ENCODE results near the gene SLC22A2.

Gene SLC22A2

DNA sequence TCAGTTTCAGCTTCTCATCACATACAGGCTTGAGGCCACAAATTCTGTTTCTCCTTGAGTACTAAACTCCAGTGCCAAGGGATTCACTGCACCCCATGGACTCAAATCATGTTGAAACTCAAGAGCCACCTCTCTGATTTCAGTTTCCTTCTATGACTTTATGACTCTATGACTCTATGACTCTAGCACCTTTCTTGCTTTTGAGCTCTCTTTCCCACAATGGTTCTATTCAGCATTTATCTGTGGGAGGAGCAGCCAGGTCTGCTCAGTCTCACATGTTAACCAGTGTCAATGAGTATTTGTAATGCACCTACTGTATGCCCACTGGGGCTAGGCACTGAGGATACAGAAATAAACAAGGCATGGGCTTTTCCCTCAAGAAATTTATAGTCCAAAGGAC lies 14.6 kb upstream of the SLC22A2 start:
- no peak for DNase-seq

GRCh38 chr6:160272707-160273106 lies 14.1 kb upstream of the SLC22A2 start:
- no peak for DNase-seq

- no peak for DNase-seq
Observed at GRCh38 chr6:160270347-160270746, 11.7 kb upstream of the SLC22A2 start.

- DNase-seq: no peak
Observed at GRCh38 chr6:160269771-160270170, 11.2 kb upstream of the SLC22A2 start.

DNA sequence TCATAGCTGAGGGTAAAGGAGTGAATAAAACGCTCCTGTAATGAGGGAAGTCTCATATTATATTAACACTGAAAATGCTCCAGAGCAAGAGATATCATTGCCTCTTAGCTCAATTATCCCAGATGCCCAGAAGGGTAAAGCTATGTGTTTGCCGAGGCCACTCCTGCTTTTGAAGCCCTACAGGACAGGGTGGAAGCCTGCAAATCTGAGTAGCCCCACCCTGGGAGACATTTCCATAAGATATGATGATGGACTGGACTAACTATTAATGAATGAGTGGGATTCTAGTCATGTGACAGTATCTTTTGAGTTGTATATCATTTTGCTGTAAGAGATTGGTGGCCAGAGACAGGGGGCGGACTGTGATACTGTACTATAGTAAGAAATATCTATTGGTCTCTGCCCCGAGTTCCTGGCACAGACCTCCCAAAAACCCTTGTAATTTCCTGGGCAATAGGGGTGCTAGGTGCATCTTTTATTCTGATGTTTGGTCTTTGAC lies 10.5 kb upstream of the SLC22A2 start:
- DNase-seq: no peak

- DNase-seq: no peak
Observed at GRCh38 chr6:160267102-160267501, 8.5 kb upstream of the SLC22A2 start.

GRCh38 chr6:160265869-160266476 lies 7.4 kb upstream of the SLC22A2 start:
- no peak for DNase-seq

GRCh38 chr6:160264061-160264612 lies 5.5 kb upstream of the SLC22A2 start:
- DNase-seq: no peak

GRCh38 chr6:160263196-160263939 lies 4.7 kb upstream of the SLC22A2 start:
- DNase-seq: no peak

DNA sequence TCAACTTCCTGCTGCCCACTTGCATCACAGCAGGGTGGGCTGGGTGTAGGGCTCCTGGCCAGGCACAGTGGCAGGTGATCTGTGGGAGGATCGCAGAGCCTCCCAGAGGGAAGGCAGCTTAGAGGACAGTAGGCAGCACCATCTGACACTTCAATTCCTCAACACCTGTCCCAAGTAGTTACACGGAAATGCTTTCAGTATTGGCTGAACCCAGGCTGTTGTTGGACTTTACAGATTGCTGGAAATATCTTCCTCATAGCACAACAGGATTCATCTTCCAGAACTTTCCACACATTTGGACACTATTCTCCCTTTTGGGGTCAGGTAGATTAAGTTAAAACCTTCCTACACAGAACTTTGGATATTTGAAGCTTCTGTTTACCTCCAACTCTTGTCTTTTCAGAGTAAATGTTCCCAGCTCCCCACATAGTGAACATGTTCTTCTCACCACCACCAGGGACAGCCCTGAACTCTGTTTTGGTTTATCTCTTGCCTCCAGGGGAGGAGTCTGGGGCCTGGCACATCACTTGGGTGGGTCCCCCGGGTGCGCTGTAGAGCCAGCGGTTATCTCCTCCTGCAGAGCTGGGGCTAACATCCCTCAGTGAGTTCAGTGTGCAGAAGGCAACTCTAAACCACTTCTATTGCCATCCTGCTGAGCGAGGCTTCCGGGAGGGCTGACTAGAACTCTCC lies 3.5 kb upstream of the SLC22A2 start:
- no peak for DNase-seq

DNA sequence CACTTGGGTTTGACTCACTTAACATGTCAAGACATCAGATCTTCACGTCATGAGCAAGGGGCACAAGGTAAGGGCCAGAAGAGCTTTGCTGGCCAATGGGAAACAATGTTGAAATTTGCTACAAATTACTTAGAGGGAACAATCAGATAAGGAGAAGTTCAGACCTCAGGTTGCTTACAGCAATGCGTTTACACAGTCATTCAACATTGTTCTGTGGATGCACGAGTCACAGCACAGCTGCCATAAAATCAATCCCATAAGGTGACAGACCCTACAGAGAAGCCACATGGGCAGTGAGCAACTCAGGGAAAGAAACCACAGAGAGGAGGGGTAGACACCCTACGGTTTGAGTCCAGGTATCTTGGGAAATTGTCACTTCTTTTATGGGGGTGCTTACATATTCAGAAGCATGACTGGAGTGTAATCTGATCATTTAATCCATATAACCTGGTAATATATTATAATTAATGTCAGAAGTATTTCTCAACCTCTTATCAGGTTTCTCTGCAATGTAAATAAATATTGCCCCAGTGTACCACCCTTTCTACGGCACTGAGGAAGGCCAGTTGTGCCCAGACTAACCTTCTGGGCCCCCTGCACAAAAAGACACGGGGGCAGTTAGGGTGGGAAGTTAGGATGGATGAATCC lies 2.3 kb upstream of the SLC22A2 start:
- DNase-seq: no peak

GRCh38 chr6:160260367-160260766 lies 1.7 kb upstream of the SLC22A2 start:
- DNase-seq: no peak

- DNase-seq: no peak
Observed at GRCh38 chr6:160259598-160259997, 977 bp upstream of the SLC22A2 start.

DNA sequence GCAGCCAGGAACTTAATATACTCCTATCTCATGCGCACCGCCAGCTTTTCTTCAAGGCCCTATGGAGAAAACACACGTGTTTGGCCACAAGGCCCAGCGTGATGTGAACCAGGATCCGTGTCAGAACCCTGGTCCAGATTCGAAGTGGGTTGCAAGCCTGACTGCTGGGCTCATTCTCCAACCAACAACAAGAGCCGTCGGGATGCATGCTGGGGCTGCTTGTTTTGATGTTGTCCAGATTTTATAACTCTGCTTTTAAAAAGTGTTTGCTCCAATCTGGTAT lies 463 bp upstream of the SLC22A2 start:
- DNase-seq: no peak

DNA sequence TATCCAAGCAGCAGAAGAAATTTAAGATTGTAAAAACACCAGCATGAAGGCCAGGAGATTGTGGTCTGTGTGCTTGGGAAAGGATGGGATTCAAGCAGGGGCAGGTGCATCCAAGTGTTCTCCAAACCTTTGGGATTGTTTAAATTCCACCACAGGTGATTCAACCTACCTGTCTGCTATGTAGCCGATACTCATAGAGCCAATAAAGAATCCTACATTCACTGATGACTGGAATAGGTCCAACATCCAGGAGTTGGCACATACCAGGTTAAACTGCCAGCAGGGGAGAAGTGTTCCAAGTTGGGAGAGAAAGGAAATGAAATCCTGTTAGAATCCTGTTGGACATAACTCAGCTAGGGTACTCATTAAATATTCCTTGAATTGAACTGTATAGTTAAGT lies 2.2 kb downstream of the SLC22A2 start:
- no peak for DNase-seq

GRCh38 chr6:160254467-160255312 lies 3.9 kb downstream of the SLC22A2 start:
- DNase-seq: no peak

- DNase-seq: no peak
Observed at GRCh38 chr6:160253714-160254113, 4.9 kb downstream of the SLC22A2 start.

DNA sequence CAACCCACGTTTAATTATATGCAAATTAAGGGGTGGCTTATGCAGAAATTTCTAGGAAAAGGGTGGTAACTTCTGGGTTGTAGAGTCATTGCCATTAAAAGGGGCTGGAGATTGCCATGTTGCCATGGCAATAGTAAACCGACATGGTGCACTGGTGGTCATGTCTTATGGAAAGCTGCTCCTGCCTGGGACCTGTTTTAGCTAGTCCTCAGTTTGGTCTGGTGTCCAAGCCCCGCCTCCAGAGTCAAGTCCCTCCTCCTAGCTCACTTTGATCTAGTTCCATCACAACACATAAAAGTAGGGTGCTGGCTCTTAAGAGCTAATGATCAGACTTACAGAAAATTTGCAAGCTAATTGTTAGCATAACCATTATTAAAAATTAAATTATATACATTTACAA lies 5.3 kb downstream of the SLC22A2 start:
- no peak for DNase-seq

DNA sequence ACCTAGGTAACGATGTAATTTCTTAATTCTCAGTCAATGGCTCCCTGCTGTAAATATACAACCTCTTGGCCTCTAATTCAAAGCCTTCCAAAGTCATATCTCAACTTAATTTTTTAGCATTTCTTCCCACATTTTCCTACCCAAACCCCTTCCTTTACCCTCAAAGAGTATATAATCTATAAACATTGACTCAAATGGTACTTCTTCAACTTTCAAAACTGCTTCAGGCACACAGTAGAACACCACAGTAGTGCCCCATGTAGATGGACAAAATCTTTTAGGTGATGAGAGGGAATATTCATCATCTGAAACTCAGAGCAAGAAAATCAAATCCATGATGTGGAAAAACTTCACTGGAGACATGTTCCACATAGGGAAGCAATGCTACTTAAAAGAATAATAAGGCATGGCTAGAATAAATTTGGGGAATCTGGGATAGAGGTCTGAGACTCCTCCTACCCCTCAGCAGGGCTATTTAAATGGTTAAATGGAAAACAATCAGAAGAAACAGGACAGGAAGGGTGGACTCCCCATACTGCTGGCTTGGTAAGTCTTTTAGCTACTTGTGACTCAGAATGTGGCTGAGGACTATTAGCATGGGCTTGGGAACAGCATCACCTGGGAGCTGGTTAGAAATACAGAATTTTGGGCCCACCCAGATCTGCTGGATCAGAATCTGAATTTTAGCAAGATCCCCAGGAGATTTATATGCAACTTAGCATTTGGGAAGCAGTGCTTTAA lies 6.4 kb downstream of the SLC22A2 start:
- no peak for DNase-seq

- no peak for DNase-seq
Observed at GRCh38 chr6:160249671-160250070, 8.9 kb downstream of the SLC22A2 start.

DNA sequence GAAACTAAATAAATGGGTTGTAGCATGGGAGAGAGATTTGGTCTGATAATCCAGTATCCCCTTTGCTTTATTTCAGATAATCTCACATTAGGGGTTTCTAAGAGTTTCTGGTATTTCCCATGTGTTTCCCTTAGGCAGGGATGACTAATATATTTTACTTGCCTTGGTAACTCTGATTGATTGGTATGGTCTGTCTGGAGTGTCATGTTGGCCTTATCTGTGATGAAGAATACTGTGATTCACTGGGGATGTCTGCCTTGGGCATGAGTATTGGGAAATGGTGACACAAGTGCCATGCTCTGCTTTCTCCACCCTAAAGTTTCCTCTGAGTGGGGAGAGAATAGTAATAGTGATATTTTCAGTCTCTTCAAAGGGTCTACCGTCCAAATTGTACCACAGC lies 10.1 kb downstream of the SLC22A2 start:
- no peak for DNase-seq

GRCh38 chr6:160247457-160247883 lies 11.2 kb downstream of the SLC22A2 start:
- no peak for DNase-seq

All from DMS79 (cell line).